ENCODE results near the gene CEP72.
"Not testable (repeated sequence)": the region's sequence is repeated elsewhere in the genome, so short reads cannot be mapped to it uniquely, and the experiment has no call there.

The CEP72 gene

DNA sequence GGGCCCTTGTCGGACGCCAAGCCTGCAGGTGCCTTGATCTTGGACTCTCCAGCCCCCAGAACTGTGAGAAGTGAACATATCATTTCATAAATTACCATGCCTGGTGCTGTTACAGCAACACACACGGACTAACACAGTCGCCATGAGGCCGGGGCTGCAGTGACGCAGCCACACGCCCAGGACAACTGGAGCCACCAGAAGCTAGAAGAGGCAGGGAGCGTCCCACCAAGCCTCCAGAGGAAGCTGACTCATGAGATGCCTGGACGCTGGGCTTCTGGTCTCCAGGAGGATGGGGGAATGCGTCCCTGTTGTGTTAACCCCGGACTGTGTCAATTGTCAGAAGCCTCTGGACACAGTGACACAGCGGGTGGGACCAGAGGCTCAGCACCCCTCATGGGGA lies 74.8 kb downstream of the CEP72 start:
- not testable (repeated sequence) for DNase-seq

DNA sequence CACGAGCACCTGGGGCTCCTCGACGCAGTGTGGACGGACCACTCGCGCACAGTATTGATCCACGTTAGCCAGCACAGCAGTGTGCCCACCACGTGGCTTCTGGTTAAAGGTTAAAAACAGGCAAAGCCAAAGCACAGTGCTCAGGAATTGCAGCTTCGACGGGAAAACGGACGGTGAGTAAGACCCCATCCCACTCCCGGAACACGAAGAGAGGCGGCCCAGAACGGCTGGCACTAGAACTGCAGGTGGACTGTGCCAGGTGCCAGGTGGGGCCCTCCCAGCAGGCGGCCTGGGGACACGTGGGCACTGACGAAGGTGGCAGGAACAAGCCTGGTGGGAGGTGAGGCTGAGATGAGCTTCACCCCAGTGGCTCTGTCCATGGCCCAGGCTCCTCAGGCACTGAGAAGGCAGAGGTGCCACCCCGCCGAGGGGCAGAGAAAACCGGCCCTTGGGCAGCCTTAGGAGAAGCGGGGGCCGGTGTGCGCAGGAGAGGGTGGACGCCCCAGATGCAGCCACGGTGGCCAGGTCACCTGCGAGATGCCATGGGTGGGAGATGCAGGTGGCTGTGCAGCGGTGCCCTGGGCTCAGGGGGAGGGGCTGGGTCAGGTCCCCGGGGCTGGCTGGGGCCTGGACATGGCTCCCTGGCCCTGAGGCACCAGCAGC lies 76.3 kb downstream of the CEP72 start:
- not testable (repeated sequence) for DNase-seq

DNA sequence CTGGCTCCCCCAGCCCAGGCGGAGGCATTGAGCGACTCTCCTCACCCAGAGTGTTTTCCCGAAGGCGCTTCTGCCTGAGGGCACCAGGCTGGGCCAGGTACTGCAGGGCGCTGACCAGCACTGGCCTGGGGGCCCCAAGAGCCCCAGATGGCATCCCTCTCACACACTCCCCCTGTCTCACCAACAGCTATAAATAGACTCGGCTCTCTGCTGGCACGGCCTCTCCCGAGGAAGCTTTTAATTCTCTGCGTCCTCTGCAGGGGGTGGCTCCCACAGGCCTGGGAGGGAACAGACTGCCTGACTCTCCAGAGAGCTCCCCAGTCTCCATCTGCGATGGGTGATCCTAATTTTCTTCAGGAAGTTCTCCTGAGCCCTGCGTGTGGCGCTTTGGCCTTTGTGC lies 78.2 kb downstream of the CEP72 start:
- DNase-seq, result not testable (repeated sequence)

DNA sequence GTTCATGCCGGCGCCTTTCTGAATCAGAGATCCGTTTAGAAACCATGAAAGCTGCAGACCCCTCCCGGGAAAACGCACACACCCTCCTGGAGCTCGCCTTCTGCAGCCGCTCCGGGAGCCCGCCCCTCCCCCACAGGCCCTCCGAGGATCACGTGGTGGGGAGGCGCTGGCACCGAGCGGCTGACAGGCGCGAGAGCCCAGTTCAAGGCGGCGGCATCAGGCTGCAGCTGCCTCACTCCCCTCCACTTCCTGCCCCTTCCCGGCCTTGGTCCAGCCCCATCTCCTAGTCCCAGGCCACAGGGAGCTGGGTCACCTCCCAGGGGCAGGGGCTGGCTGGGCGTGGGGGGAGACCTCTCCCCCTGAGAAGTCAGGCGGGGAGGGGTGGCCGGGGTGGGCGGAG lies 78.9 kb downstream of the CEP72 start:
- not testable (repeated sequence) for DNase-seq

DNA sequence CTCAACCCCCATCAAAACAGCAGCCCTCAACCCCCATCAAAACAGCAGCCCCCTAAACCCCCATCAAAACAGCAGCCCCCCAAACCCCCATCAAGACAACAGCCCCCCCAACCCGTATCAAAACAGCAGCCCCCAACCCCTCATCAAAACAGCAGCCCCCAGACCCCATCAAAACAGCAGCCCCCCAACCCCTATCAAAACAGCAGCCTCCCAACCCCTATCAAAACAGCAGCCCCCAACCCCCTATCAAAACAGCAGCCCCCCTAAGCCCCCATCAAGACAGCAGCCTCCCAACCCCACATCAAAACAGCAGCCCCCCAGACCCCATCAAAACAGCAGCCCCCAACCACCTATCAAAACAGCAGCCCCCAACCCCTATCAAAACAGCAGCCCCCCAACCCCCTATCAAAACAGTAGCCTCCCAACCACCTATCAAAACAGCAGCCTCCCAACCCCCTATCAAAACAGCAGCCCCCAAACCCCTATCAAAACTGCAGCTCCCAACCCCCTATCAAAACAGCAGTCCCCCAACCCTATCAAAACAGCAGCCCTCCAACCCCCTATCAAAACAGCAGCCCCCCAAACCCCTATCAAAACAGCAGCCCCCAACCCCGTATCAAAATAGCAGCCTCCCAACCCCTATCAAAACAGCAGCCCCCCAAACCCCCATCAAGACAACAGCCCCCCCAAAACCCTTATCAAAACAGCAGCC lies 79.8 kb downstream of the CEP72 start:
- DNase-seq, result no peak

DNA sequence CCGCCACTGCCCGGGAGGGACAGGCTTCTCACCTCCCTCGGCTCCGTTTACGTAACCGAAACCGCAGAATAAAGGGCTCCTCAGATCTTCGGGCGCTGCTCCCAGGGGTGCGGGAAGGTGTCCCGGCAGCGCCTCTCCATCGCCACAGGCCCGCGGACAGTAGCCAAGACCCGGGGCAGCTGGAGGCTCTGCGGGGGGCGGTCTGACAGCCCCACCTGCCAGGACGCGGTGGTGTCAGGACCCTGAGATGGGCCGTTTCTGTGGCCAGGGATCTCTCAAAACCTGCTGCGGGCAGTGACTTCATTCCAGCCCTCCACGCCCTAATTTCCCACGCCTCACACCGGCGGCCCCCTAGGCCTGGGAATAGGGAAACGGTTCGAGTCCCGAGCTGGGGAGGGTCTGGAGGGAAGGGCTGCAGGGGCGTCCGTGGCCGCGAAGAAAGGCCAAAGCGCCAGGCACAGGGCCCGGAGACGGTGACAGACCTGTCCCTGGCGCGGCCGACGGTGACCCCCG lies 80.4 kb downstream of the CEP72 start:
- not testable (repeated sequence) for DNase-seq

DNA sequence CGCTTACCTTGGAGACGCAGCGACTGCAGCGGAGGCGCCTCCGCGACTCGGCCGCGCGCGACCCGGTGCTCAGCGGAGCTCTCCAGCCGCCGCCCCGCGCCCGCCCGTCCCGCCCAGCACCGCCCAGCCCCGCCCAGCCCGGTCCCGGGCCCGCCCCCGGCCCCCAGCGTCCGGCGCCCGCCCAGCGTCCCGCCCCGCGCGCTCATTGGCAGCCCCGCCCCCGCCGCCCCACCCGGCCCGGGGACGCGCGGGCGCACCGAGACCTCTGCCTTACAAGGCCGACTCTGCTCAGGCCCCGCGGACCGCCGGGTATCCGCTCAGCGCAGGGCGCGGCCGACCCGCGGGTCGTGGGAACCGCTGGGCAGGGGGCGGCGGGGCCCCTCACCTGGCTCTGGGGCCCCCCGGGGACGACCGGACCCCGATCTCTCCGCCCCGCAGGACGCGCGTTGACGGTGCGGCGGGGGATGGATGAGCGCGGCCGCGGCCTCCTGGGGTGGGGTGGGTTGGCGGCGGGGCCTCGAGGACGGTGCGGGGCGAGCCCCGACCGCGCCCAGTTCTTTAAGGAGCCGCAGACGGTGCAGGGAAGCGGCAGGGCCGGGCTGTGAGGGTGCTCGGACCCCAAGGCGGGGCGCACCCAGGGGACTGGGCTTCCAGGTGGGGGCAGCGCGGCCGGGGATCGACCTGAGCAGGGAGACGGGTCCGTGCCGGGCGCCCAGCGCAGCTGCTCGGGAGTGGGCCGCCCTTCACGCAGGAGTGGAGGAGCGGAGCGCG lies 81.3 kb downstream of the CEP72 start, which contains the start of gene TPPP:
Gene TPPP, minus strand, starts transcription at position 82 of the 771 bp plus-strand sequence. CDS start 15,292 bp downstream, outside the sequence.
- peak; percentile 69 for DNase-seq

DNA sequence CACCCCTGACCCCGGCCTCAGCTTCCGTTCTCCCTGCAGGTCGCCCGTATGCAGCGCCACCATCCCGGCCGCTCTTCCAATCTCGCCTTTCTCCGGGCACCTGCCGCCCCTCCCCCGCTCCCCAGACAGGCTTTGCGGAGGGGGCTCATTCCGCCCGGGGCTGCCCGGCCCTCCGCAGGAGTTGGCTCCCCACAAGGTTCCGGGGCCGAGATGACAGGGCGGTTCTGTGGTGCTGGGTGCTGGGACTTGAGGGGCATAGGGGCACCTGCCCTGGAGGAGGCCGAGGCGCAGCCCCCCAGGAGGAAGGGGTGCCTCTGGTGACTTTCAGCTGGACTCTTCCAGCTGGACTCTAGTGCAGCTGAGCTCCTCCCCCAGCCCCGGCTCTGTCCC lies 81.9 kb downstream of the CEP72 start:
- DNase-seq, result not testable (repeated sequence)

DNA sequence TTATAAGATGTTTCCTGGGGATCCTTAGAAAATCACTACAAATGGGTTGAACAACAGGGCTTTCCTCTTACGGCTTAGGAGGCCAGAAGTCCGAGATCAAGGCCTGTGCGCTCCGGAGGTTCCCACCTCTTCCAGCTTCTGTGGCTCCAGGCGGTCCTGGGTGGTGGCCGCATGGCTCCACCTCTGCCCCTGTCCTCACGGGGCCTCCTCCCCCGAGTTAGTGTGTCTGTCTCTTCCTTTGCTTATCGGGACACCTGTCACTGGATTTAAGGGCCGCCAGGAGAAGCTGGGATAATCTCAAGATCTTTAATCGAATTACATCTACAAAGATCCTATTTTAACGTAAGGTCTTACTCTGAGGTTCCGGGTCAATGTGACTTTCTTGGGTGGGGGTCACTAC lies 83.3 kb downstream of the CEP72 start:
- DNase-seq, result not testable (repeated sequence)

DNA sequence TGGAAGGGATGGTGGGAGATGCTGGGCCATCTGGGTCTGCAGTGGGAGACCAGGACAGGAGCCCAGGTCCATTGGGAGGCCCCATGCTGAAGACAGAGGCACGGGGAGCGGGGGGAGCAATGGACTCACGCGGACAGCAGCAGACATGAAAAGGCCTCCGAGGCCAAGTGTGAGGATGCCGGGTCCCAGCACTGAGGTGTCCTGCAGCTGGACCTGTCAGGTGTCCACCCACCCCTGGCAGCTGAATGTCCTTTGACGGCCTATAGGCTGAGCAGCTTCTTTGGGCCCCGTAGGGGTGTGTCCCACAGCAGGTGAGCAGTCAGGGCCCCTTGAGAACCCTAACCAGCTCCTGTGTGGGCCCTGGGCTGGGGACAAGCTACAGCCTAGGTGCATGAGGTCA lies 84.1 kb downstream of the CEP72 start:
- not testable (repeated sequence) for DNase-seq

DNA sequence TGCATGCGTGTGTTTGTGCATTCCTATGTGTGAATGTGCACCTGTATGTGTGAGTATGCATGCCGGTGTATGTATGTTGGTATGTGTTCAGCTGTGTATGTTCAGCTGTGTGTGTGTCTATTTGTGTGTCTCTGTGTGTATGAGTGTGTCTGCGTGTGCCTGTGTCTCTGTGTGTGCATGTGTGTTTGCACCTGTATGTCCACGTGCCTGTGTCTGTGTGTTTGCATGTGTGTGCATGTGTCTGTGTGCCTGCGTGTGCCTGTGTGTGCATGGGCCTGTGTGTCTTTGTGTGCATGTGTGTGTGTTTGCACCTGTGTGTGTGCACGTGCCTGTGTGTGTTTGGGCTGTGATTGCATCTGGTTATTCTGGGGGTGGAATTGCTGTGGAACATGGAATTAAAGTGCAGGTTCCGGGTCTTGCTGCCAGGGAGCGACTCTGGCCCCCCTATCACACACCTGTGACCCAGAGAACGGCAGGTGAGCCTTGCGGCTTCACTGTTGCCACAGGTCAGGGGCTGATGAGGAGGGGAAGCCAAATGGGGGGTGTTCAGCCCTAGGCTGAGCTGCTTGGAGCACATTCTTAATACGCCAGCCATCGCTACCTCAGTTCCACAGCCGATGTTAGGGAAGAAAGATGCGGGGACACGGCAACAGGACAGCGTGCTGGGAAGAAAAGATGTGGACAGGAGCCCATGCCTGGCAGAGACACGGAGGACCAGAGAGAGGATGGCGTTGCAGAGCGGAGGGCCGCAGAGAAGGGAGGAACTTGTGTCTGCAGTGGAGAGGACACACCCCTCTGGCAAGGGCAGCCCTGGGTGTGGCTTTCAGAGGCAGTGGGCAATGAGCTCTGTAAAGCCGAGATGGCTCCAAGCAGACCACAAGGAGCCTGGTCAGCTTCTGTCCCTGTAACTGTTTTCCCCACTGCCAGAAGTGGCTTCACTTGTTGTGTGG lies 84.9 kb downstream of the CEP72 start:
- not testable (repeated sequence) for DNase-seq
